HFFc6 (cell line): ENCODE data around the gene SCARB1. TPM values are rescaled to one million over a fixed set of nuclear protein-coding genes. Genes with fewer than 3 reads are reported as not detected.

Experiments
- DNase-seq: peaks from one replicate; pipeline ENCODE4 v3.0.0-alpha.2; 2018
- H3K27ac Mint-ChIP-seq: 2 replicates; pipeline ENCODE4 v1.8.0; 2020; ENCODE audit warnings: mild to moderate bottlenecking, mixed read lengths
- H3K27me3 Mint-ChIP-seq: 2 replicates; pipeline ENCODE4 v1.8.0; 2021; ENCODE audit warnings: mild to moderate bottlenecking, moderate library complexity, mixed read lengths; ENCODE audit not compliant: insufficient read depth
- H3K36me3 Mint-ChIP-seq: 2 replicates; pipeline ENCODE4 v1.8.0; 2021; ENCODE audit warnings: low read depth, mixed read lengths
- H3K4me1 Mint-ChIP-seq: 2 replicates; pipeline ENCODE4 v1.8.0; 2020; ENCODE audit warnings: low read depth, mixed read lengths
- H3K4me3 Mint-ChIP-seq: 2 replicates; pipeline ENCODE4 v1.8.0; 2020; ENCODE audit warnings: mild to moderate bottlenecking, moderate library complexity, mixed read lengths
- H3K9me3 Mint-ChIP-seq: 2 replicates; pipeline ENCODE4 v1.8.0; 2020; ENCODE audit warnings: mild to moderate bottlenecking, mixed read lengths
- total RNA-seq, 6 experiments: library from RNA; stranded (reverse); fragmentation: NEBNext Ultra II Directional; extraction: Animal tissue kit (Norgen Biotek cat#: 25700); gene quantifications; 2 replicates in 1 of 6; 3 replicates in 5 of 6; pipeline ENCODE4 v1.2.3, GENCODE V29; 2021
- TF ChIP-seq, protein P1 (sequence below): fragments of 200-600 bp; sonication (generic); IDR thresholded peaks from 2 replicates; pipeline ENCODE4 v1.5.0; 2021; ENCODE audit warnings: antibody characterized with exemption, mild to moderate bottlenecking

SCARB1 gene
- total RNA-seq, 6 experiments from 2014 or later: 34.8 to 46.3 (median 36.8) TPM

DNA sequence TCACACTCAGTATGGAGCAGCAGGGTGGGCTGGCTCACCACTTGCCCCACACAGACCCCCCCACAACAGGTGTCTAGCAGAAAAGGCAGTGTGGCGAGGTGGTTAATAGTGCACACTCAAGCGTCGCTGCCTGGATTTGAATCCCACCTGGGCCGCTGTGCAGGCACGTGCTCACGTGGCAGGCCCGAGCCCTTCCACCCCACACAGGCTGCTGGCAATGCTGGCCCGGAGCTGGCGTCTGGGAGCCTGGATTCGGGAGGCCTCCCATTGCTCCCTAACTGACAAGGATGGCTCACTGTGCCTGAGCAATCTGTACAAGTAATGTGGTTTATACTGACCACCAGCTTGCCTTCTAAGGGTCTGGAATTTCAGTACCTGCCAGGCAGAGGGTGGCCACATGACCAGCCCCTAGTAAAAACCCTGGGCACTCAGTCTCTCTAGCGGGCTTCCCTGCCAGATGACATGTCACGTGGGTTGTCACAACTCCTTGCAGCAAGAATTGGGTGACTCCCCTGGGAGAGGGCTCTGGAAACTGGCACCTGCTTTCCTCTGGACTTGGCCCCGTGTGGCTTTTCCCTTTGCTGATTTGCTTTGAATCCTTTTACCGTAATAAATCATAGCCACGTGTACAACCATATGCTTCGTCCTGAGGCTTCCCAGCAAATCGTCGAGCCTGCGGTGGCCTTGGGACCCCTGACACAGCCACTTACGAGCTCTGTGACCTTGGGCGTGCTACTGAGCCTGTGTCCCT is 72.8 kb downstream of the SCARB1 start:
- TF ChIP-seq, protein P1, sequence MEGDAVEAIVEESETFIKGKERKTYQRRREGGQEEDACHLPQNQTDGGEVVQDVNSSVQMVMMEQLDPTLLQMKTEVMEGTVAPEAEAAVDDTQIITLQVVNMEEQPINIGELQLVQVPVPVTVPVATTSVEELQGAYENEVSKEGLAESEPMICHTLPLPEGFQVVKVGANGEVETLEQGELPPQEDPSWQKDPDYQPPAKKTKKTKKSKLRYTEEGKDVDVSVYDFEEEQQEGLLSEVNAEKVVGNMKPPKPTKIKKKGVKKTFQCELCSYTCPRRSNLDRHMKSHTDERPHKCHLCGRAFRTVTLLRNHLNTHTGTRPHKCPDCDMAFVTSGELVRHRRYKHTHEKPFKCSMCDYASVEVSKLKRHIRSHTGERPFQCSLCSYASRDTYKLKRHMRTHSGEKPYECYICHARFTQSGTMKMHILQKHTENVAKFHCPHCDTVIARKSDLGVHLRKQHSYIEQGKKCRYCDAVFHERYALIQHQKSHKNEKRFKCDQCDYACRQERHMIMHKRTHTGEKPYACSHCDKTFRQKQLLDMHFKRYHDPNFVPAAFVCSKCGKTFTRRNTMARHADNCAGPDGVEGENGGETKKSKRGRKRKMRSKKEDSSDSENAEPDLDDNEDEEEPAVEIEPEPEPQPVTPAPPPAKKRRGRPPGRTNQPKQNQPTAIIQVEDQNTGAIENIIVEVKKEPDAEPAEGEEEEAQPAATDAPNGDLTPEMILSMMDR: no peak
- peaks cover 13% of the 10 kb centered on the region; the same call in 1 of the 2 replicates for H3K4me1 Mint-ChIP-seq
- H3K36me3 Mint-ChIP-seq: peaks cover 10% of the 10 kb centered on the region; the same call in 1 of the 2 replicates
- no peaks in the 10 kb centered on the region; the same call in none of the 2 replicates for H3K27me3 Mint-ChIP-seq
- H3K27ac Mint-ChIP-seq: no peak overlapping the region
- H3K4me3 Mint-ChIP-seq: no peak overlapping the region
- no peak for DNase-seq
- H3K9me3 Mint-ChIP-seq: no peaks in the 10 kb centered on the region

DNA sequence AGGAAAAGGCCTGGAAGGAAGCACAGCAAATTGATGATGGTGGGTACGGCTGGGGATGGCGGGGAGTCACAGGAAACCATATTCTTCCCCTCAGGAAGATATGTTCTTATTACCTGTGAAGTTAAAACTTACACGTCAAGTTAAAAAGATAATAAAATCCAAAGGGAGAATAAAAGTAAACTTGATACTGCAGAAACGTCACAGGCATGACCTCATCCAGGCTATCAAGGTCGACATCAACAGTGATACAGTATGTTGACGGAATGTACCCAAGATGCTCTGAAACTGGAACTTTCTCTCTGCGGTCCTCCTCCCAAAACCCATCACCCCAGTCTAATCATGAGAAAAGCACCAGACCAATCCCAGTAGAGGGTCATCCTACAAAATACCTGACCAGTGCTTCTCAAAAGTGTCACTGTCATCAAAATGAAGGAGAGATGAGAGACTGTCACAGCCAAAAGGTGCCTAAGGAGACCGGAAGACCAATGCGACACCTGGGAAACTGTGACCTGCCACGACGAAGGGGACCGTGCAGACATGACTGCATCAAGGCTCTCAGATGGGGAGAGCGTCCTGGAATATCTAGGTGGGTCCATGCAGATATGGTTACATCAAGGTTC is 74.6 kb downstream of the SCARB1 start:
- Mint-ChIP-seq H3K27me3 (no peaks in the 10 kb centered on the region; the same call in 1 of the 2 replicates), H3K4me1 (peaks cover 13% of the 10 kb centered on the region; the same call in 1 of the 2 replicates), H3K36me3 (peaks cover 12% of the 10 kb centered on the region), H3K9me3 (no peaks in the 10 kb centered on the region), H3K4me3 (no peak overlapping the region), H3K27ac (no peak overlapping the region)
- TF ChIP-seq, protein P1: no peak
- no peak for DNase-seq

DNA sequence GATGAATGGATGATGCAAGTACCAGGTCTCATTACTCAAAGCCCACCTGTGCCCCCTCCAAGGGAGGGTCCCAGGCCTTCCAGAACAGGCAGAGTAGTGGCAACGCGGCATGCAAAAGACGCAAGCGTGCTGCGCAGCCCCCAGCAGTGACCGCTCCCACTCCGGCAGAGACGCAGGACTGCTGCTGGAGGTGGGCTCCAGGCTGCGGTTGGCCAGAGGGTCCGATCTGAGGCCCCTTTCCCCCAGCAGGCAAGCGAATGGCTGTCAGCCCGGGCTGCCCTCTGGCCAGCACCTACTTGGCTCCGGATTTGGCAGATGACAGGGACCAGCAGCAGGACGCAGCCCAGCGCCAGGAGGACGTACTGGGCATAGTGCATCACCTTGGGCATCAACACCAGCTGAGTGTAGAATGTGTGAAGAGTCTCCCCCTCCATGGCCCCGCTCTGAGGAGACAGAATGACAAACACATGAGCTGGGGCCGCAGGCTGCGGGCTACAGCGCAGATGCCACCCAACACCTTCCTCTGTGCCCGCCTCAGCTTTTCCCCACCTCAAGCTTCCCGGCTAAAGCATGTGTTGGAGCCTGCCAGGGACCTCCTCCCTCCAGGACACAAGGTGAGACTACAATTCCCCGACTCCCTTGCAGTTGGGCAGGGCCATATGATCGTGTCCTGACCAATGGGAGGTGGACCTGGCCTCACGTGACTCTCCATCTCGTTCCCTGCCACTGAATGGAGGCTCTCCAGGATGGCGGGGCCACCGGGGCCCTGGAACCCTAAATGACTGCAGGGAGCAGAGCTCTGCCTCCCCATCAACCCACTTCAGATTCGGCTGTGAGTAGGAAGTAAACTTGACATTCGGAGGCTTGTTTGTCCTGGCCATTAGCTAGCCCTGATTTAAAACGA is 77.4 kb downstream of the SCARB1 start:
- H3K4me1 Mint-ChIP-seq: peaks cover 14% of the 10 kb centered on the region; the same call in 1 of the 2 replicates
- no peaks in the 10 kb centered on the region for H3K9me3 Mint-ChIP-seq
- DNase-seq: peak; percentile 88
- peak overlapping the region; percentile 90 for H3K4me3 Mint-ChIP-seq
- H3K27me3 Mint-ChIP-seq: no peaks in the 10 kb centered on the region; the same call in 1 of the 2 replicates
- H3K27ac Mint-ChIP-seq: peak overlapping the region; percentile 84
- TF ChIP-seq, protein P1: no peak
- H3K36me3 Mint-ChIP-seq: peaks cover 12% of the 10 kb centered on the region

DNA sequence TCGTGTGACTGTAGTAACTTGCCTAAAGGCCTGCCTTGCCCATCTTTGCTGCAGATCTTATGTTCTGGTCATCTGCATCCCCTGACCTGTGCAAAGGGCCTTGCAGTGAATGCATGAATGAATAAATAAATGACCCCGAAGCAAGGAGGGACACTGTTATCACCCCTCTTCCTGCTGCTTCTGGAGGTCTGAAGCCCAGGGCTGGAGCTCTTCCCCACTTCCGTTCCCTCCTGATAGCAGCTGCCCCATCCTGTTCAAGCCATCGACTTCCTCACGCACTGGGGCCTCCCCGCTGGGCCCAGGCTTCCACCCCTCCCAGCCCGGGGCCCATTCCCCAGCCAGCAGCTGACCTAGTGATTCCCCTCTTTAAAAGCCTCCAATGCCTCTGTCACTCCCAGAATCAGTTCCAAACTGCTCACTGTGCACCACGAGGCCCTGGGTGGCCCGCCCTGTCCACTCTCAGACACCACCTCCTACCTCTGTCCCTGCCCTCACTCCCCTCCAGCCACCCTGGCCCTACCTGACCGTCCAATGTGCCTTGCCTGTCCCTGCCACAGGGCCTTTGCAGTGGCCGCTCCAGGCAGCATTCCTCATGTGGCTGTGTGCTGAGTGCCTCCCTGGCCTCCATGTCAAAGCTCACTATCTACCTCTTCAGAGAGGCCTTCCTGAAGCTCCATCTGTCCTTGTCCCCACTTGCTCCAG is 78.6 kb downstream of the SCARB1 start:
- DNase-seq: no peak
- Mint-ChIP-seq H3K27ac (no peak overlapping the region), H3K27me3 (peaks cover 1% of the 10 kb centered on the region), H3K9me3 (no peaks in the 10 kb centered on the region), H3K4me1 (peaks cover 18% of the 10 kb centered on the region; the same call in 1 of the 2 replicates), H3K4me3 (no peak overlapping the region), H3K36me3 (peaks cover 12% of the 10 kb centered on the region; the same call in 1 of the 2 replicates)
- TF ChIP-seq, protein P1: no peak

DNA sequence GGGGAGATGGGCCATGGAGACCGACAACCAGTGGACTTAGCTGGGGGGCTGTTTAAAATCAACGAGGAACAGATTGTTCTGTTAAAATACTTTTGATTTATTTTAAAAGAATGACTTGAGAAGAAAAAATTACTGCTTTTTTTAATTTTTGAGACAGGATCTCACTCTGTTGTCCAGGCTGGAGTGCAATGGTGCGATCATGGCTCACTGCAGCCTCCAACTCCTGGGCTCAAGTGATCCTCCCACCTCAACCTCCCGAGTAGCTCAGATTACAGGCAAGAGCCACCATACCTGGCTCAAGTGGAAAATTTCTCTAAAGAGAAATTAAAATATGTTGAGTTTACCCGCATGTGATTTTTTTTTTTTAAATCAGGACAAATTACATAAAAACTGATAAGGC is 80.6 kb downstream of the SCARB1 start:
- Mint-ChIP-seq H3K27me3 (peaks cover 3% of the 10 kb centered on the region), H3K36me3 (peaks cover 12% of the 10 kb centered on the region; the same call in 1 of the 2 replicates), H3K4me3 (no peak overlapping the region), H3K9me3 (no peaks in the 10 kb centered on the region), H3K27ac (no peak overlapping the region), H3K4me1 (peaks cover 18% of the 10 kb centered on the region; the same call in 1 of the 2 replicates)
- DNase-seq: no peak
- TF ChIP-seq, protein P1: no peak
